GM19035 (cell line): ENCODE results near the gene CABP4.

Experiments
- ATAC-seq: cut with Tn5 transposase; IDR thresholded peaks from one replicate; pipeline ENCODE4 v1.9.1; 2021; ENCODE audit not compliant: unreplicated experiment

Gene CABP4

DNA sequence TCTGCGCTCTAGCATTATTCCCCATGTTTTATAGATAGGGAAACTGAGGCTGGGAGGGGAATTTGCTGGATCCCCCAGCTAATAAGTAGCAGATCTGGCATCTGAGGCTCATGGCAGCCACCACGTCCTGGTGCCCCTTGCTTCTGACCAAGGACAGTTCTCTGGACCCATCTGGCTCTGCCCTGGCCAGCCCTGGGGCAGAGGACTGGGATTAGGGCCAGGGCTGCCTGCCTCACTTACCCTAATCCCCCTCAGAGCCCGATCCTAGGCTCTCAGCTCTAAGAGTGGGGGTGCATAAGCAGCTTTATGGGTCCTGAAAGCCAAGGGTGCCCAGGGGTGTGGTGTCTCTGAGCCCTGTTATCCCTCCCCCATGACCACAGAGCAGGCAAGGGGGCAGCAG is at the start of gene CABP4:
Gene CABP4, plus strand, starts transcription at position 301 of the 400 bp plus-strand sequence. Its CDS starts 70 bp downstream, at position 371.
- ATAC-seq = no peak

- no peak for ATAC-seq
Observed at GRCh38 chr11:67405688-67406339, 49.3 kb upstream of the CABP4 start.

DNA sequence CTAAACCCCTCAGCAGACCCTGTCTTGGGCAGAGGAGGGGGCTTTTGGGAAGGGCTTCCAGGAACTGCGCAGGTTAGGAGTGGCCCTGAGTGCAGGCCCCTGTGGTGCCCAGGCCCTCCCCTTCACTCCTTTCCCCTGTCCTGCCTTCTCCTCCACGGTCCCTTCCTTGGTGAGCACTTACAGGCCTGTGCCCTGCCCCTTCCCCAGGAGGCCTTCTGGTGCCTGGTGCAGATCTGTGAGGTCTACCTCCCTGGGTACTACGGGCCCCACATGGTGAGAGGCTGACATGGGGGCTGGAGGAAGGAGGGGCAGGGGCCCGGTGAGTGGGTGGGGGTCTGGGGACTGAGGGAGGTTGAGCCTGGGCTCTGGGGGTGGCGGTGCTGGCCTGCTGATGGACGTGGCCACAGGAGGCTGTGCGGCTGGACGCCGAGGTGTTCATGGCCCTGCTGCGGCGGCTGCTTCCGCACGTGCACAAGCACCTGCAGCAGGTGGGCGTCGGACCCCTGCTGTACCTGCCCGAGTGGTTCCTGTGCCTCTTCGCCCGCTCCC is 48.7 kb upstream of the CABP4 start:
- no peak for ATAC-seq

DNA sequence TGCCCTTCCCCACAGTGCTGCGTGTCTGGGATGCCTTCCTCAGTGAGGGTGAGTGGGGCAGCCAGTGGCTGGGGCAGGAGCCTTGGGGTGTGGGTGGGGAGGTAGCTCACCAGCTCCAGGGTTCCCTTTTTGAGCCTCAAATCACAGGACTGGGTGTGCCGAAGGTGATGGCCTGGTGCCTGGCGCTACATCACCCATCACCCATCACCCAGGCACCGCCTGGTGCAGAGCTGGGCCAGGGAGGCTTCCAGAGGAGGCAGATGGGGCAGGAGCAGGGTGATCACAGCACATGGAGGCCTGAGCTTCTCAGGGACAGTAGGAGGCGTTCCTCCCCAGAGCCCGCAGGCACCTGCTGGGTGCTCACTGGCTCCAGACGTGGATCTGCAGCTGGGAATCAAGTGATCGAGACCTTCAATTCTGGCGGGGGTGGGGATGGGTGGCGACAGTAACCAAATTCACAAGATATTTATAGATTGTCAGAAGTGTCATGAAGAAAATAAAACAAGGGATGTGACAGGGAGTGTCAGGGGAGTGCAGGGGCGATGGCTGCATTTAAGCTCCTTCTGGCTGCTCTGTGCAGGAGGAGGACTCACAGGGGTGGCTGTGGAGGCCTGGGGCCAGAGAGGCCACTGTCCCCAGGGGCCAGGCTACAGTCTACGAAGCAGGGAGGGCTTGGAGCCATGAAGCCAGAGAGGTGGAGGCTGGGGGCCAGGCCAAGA is 48.0 kb upstream of the CABP4 start:
- ATAC-seq = no peak

DNA sequence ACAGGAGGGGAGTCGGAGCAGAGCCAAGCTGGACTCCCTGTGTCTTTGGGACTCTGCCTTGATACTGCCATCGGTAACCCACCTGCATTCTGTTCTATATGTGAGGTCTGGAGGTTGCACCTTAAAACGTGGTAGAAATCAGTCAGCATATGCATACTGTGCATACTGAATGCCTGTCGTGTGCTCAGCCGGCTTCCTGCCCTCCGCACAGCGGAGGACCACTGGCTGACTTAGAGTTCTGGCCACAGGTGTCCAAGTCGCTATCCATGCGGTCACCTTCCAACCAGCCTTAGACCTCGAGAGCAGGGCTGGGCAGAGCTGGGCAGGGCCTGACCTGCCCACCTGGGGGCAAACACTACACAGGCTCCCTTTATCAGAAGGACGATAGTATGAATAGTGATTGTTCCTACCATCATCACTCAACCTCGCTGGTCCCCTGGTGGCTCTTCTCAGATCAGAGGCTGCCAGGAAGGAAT is 47.4 kb upstream of the CABP4 start:
- ATAC-seq = no peak

GRCh38 chr11:67408437-67409200 is 46.5 kb upstream of the CABP4 start:
- peak; percentile 6 for ATAC-seq

- ATAC-seq = peak; percentile 65
Observed at GRCh38 chr11:67409261-67409666, 45.9 kb upstream of the CABP4 start.

DNA sequence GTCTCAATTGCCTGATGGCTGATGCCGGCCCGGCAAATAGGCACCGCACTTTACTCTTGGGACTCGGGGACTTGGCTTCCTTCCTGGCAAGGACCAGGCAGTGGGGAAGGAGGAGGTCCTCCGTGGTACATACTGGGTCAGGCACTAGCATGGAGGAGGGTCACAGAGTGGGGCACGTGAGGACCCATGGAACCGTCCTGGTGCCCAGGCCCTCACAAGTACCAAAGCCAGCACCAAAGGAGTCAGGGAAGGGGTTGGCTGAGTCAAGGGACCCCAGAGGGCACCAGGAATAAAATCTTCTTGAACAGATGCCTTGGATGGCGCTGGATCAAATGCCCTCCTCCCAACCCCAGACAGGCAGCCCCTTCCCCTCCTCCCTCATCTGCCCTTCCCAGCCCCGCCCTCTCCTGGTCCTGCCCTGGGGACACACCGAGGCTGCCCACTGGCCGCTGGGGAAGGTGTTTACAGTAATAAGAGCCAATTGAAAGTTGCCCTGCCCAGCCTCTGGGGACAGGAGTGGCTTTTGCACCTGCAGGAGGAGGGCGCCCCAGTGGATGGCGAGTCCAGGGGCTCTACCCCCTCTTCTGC is 45.3 kb upstream of the CABP4 start:
- no peak for ATAC-seq

DNA sequence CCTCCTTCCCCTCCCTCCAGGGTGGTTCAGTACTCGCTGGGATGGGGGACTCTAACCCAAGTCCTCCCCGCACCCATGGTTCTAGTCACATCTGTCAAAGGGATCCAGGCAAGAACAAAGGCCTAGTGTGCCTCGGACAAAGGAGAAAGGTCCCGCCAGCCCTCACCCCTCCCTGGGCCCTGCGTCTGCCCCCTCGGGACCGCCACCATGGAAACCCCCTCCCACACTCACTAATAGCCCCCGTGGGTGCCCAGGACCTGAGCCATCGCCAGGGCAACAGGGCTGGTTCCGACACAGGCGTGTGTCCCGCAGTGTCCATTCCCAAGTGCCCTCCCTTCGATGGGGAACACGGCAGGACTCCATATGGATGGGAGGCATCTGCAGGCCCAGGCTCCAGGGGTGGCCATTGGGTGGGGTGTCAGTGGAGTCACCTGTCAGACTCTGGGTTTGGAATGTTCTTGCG is 44.8 kb upstream of the CABP4 start:
- ATAC-seq = no peak

DNA sequence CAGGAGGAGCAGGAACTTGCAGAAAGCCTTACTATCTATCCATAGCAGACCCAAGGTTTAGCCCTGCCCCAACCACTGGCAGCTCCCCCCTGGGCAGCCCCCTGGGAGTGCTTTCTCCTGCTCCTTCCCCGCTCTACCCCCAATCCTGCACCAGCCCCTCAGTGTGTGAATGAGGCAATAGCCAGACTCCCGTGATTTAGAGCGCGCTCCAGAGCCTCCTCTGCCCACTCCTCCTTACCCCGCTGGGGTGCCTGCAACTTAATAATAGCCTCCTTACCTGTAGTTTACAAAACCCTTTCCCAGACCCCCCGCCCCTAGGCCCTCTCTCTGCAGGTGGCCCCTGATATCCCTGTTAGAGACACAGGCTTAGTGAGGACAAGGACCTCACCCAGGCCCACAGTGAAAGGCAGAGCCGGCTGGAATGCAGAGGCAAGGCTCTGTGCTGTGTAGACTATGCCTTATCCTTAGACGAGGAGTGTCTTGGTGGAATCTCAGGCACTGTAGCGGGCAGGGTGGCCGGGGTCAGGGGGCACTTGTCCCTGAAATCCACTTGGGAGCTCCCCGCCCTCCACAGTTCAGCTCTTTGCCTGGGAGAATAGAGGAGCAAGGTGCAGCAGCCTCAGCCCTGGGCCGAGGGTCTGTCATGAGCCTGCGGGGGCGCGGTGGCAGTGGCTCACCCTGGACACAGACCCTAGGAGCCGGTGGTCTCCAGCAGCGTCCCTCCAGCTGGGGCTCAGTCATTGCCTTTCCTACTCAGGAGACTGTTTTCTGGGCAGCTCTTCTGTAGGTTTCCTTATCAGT is 44.0 kb upstream of the CABP4 start:
- ATAC-seq = no peak

GRCh38 chr11:67411785-67412152 is 43.4 kb upstream of the CABP4 start:
- no peak for ATAC-seq

DNA sequence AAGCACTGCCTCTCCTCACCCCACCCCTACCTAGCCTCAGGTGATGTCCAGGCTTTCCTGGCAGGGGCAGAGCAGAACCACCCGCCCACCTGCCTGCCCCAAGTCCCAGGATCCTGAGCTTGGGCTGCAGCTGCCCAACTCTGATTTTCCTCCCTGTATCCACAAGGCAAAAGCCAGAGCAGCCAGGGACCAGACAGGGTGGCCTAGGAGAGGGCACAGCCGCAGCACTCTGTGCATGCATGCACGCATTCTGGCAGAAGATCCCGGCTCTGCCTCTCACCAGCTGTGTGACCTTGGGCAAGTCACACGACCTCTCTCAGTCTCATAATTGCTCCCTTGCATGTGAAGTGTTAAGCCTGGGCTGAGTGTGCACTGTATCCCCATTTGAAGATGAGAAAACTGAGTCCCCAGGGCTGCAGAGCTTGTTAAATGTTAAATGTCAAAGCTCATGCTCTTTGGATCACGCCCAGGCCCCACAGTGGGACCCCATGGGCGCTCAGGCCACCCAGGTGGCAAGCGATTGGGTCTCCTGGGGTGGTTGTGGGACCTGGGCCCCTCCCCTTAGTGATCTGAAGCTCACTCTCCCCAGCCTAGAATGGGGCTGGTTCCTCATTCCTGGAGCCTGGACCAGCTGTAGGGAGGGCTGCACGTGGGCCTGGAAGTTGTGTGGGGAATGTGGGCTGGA is 42.5 kb upstream of the CABP4 start:
- no peak for ATAC-seq

DNA sequence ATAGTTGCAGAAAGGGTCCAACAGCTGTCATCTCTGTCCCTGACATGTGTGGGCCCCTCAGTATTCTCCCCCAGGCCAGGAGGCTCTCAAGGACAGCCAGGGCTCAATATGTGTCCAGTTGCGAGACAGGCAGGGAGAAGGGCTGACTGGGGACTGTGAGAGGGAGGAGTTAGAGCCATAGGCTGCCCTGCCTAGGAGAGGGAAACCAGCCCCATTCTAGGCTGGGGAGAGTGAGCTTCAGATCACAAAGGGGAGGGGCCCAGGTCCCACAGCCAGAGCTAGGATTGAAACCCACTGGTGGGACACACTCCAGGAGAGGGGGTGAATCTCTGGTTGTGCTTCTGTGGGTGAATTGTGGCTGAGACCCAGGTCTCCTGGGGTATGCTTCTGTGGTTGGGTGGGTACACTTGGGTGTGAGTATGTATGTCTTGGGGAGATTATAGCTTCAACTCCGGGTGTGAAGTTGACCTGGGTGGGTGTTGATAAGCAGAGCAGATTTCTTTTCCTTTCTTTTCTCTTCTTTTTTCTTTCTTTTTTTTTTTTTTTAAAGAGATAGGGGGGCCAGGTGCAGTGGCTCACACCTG is 41.8 kb upstream of the CABP4 start:
- no peak for ATAC-seq

DNA sequence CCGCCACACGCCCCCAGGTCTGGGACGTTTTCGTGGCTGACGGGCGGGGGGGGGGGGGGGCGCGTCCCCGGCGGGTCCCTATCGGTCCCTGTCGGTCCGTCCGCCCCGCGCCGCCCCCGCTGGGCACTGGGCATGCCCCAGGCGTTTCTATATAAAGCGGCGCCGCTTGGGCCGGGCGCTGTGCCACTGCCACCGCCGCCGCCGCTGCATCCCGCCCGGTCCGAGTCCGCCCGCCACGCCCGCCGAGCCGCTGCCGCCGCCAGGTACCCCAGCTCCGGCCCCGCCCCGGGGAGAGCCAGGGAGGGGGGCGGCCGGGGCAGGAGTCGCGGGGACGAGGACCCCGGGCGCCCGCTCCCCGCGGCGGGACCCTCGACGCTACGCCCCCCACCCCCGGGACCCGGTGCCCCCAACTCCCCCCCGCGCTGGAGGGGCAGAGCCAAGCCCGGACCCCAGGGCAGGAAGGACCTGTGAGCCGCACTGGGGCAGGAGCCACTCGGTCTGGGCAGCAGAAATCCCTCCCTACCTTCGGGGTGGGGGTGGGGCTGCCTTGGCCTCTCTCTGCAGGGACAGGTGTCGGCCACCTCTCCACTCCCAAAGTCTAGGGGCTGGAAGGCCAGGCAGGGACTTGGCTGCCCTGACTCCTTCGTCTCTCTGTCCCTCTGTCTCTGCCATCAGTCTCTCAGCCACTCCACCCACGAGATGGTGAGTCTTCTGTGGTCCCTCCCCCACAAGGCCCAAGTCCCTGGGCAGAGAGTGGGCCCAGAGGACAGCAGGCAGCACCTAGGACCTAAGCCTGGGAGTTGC is 39.5 kb upstream of the CABP4 start, which contains the start of gene CARNS1:
Gene CARNS1, plus strand, starts transcription at position 178 of the 804 bp plus-strand sequence. Its CDS starts 522 bp downstream, at position 700.
- no peak for ATAC-seq

DNA sequence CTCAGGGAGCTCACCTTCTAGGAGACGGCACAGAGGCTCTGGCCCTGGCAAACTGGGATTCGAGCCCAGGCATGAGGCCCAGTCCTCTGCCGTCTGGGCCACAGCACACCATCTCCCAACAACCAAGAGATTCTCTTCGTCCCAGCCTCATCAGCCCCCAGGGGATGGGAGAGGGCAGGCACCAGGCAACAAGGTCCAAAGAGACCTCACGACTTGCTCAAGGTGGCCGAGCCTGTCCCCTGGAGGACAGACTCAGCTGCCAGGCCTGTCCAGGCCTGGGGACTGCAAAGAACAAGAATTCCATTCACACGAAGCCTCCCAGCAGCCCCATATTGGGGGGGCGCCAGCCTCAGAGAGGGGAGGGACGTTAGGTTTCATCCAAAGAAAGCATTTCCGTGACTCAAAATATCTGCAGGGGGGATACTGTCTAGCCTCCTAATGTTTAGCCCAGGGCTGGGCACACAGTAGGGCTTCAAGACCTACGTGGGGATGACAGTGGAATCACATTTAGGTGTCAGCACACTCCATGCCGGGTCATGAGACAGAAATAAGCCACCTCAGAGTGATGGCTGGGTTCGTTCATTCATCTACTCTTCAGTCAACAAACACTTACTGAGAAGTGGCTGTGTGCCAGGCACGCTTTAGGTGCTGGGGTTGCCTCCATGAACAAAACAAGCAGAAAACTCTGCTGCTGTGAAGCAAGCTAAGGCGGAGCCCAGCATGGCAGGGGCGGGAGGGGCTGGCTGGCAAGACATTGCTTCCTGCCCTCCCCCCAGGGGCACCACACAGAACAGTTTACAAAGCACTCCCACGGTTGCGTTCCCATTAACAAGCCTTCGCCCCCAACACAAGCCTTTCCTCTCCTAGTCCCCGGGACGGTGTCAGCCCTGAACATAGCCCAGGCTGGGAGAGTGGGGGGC is 38.5 kb upstream of the CABP4 start:
- ATAC-seq = no peak

GRCh38 chr11:67417425-67417824 is 37.7 kb upstream of the CABP4 start:
- ATAC-seq = no peak
